Body of pancreas (tissue), 4 donors: Measurements from ENCODE around the gene PRAMEF10.
"Not testable (repeated sequence)": the region's sequence is repeated elsewhere in the genome, so short reads cannot be mapped to it uniquely, and the experiment has no call there.

Experiments used
- POLR2A ChIP-seq, 3 donors: fragments of 450-650 bp; IDR thresholded peaks; one replicate each; pipeline ENCODE4 v1.6.1; 2016; ENCODE audit warnings: antibody characterized with exemption in 3 of 3, mild to moderate bottlenecking in 2 of 3
- TF ChIP-seq, protein P1 (sequence below), 7 experiments: fragments of 450-650 bp in 4 of 7; fragments of 200-600 bp in 3 of 7; sonication (generic) in 3 of 7; IDR thresholded peaks; one replicate each; pipeline ENCODE4 v1.5.1; 2016 to 2019; ENCODE audit warnings: antibody characterized with exemption in 7 of 7

DNA sequence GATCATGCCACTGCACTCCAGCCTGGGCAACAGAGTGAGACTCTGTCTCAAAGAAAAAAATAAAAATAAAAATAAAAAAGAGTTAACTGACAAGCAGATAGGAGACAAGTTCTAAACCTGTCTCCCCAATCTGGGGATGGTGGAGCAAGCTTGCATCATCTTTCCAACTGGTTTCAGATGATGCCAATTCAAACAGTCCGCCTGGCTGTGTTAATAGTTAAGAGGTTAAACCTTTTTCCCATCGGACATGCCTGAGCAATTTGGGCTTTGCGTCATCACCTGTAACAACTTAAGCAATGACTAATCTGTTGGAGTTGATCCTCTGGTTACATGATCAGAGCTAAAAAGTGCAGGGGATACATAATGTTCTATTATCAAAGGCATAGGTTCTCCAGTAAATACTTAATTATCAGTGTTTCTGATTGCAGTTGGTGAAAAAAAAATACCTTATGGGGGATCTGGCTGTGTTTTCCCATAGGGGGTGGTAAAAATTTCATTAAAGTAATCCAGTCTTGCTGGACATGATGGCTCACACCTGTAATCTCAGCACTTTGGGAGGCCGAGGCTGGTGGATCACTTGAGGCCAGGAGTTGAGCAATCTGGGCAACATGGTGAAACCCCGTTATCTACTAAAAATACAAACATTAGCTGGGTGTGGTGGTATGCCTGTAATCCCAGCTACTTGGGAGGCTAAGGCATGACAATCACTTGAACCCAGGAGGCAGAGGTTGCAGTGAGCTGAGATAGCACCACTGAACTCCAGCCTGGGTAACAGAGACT is 5.9 kb upstream of the PRAMEF10 start:
- TF ChIP-seq, protein P1, sequence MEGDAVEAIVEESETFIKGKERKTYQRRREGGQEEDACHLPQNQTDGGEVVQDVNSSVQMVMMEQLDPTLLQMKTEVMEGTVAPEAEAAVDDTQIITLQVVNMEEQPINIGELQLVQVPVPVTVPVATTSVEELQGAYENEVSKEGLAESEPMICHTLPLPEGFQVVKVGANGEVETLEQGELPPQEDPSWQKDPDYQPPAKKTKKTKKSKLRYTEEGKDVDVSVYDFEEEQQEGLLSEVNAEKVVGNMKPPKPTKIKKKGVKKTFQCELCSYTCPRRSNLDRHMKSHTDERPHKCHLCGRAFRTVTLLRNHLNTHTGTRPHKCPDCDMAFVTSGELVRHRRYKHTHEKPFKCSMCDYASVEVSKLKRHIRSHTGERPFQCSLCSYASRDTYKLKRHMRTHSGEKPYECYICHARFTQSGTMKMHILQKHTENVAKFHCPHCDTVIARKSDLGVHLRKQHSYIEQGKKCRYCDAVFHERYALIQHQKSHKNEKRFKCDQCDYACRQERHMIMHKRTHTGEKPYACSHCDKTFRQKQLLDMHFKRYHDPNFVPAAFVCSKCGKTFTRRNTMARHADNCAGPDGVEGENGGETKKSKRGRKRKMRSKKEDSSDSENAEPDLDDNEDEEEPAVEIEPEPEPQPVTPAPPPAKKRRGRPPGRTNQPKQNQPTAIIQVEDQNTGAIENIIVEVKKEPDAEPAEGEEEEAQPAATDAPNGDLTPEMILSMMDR (IDR thresholded peaks at IDR 0.05) = not testable (repeated sequence)
- TF ChIP-seq POLR2A (IDR thresholded peaks at IDR 0.05) = not testable (repeated sequence)
